Pancreas (tissue), 10 donors: Measurements from ENCODE around the gene GCN1. TPM values are rescaled to one million over a fixed set of nuclear protein-coding genes. Genes with fewer than 3 reads are reported as not detected.

Source experiments
- ATAC-seq, 4 donors: fragments of 200-7000 bp; cut with Tn5 transposase; one replicate each; pipeline versions ENCODE4 v1.8.0 to v1.9.1; 2020; ENCODE audit warnings: mild to moderate bottlenecking in 4 of 4, moderate library complexity in 4 of 4
- DNase-seq, 6 donors: peaks; one replicate each; pipeline ENCODE4 v3.0.0-alpha.2; 2020
- FAIRE-seq: peaks from 2 replicates; lab custom pipeline; 2012; peaks lifted over from hg19 to GRCh38; lab: Jason Lieb, UNC
- H3K27ac ChIP-seq, 4 donors: fragments of 200-600 bp; sonication (generic); 1 replicate in 3 of 4; 2 replicates in 1 of 4; pipeline versions ENCODE4 v1.5.0 to v1.8.0; 2020
- H3K27me3 ChIP-seq, 4 donors: fragments of 200-600 bp; one replicate each; pipeline ENCODE4 v1.8.0; 2021
- H3K36me3 ChIP-seq, 3 donors: fragments of 200-600 bp; sonication (generic) in 1 of 3; one replicate each; pipeline versions ENCODE4 v1.5.0 to v1.8.0; 2020 to 2021
- H3K4me1 ChIP-seq, 3 donors: fragments of 200-600 bp; one replicate each; pipeline ENCODE4 v1.8.0; 2021
- H3K4me3 ChIP-seq, 4 donors: fragments of 200-600 bp; sonication (generic) in 2 of 4; one replicate each; pipeline versions ENCODE4 v1.5.0 to v1.8.0; 2020 to 2021
- H3K9me3 ChIP-seq, 4 donors: fragments of 200-600 bp; one replicate each; pipeline ENCODE4 v1.8.0; 2021
- CTCF ChIP-seq, 4 donors: fragments of 200-600 bp; sonication (generic) in 3 of 4; IDR thresholded peaks; one replicate each; pipeline versions ENCODE4 v1.5.0 to v1.8.0; 2021; ENCODE audit warnings: antibody characterized with exemption in 4 of 4
- WGBS, 2 donors: extraction: QIAGEN DNeasy Blood & Tissue Kit; methylation state at CpG; one replicate each; pipeline ENCODE4 v1.1.7; 2013; 5-methylcytosine and 5-hydroxymethylcytosine counted together
- intact Hi-C, 3 donors: fragments of 100-400 bp; cut with DNase I; formaldehyde crosslinking; loops; one replicate each; pipeline versions ENCODE4 v1.11.1 to v1.14.2; 2022
- polyA plus RNA-seq, 2 donors: library from polyadenylated mRNA; stranded (reverse); fragments of 200-250 nt; gene quantifications; one replicate each; pipeline ENCODE4 v1.2.3, GENCODE V29; 2013
- total RNA-seq, 6 donors: library from RNA; stranded (reverse); fragmentation: NEBNext Ultra II Directional in 4 of 6; extraction: Animal tissue kit (Norgen Biotek cat#: 25700) in 4 of 6; gene quantifications; one replicate each; pipeline versions ENCODE4 v1.2.1 to v1.2.4, GENCODE V29; 2021 to 2023
- donor health status: healthy with polysubstance abuse.
- donor health status: DM: no; HTN: no; CAD: no; lungs with moderate emphysema.
- donor health status: DM: no; HTN: no; CAD: no.
- donor health status: control.
- donor health status: control.
- donor health status: Bipolar disorder and iron deficiency.
- donor health status: DM: yes; HTN: yes; CAD: no.
- donor health status: DM: no; HTN: no; CAD: no.
- donor health status: DM: no; HTN: no; CAD: no.
- donor health status: DM: yes; HTN: yes; CAD: no.

The GCN1 gene
- total and polyA plus RNA-seq, 8 donors = 18.9 to 54.1 (median 37.7) TPM

GRCh38 chr12:120168337-120168736 lies 26.2 kb downstream of the GCN1 start:
- H3K36me3 ChIP-seq = peaks cover 13 to 71% (median 33%) of the 10 kb centered on the region in 3 donors
- no peak overlapping the region for H3K27ac ChIP-seq
- DNase-seq (no peak), ATAC-seq (no peak), FAIRE-seq (no peak)
- no peaks in the 10 kb centered on the region for H3K4me1 ChIP-seq
- 94 to 96% methylated on average over 4 of the region's 4 CpGs for WGBS, 2 donors
- intact Hi-C loops = no loop called here
- H3K4me3 ChIP-seq = no peak overlapping the region
- no peak for TF ChIP-seq CTCF (IDR thresholded peaks at IDR 0.05)
- no peaks in the 10 kb centered on the region for H3K27me3 ChIP-seq
- H3K9me3 ChIP-seq = no peaks in the 10 kb centered on the region

- H3K36me3 ChIP-seq = peaks cover 9 to 71% (median 33%) of the 10 kb centered on the region in 3 donors
- H3K4me3 ChIP-seq = no peak overlapping the region
- WGBS, 2 donors = 91 to 92% methylated on average over 6 of the region's 6 CpGs
- ATAC-seq = no peak
- H3K9me3 ChIP-seq = no peaks in the 10 kb centered on the region
- TF ChIP-seq CTCF (IDR thresholded peaks at IDR 0.05) = no peak
- no peak for DNase-seq
- H3K4me1 ChIP-seq = no peaks in the 10 kb centered on the region
- no peak overlapping the region for H3K27ac ChIP-seq
- no peaks in the 10 kb centered on the region for H3K27me3 ChIP-seq
- intact Hi-C loops = no loop called here
- FAIRE-seq = no peak
Measured at GRCh38 chr12:120167529-120168095, 26.9 kb downstream of the GCN1 start.

- ATAC-seq (no peak), DNase-seq (no peak)
- 92 to 95% methylated on average over 11 of the region's 11 CpGs for WGBS, 2 donors
Measured at GRCh38 chr12:120164293-120164692, 30.2 kb downstream of the GCN1 start.

GRCh38 chr12:120162763-120163162 lies 31.8 kb downstream of the GCN1 start:
- ATAC-seq = no peak
- Histone ChIP-seq H3K27me3 (no peaks in the 10 kb centered on the region), H3K27ac (no peak overlapping the region), H3K4me1 (no peaks in the 10 kb centered on the region), H3K36me3 (peaks cover 11 to 55% (median 46%) of the 10 kb centered on the region in 3 donors), H3K4me3 (no peak overlapping the region), H3K9me3 (no peaks in the 10 kb centered on the region)
- WGBS, 2 donors = 78 to 82% methylated on average over 8 of the region's 8 CpGs
- FAIRE-seq = no peak
- intact Hi-C loops = no loop called here
- no peak for TF ChIP-seq CTCF (IDR thresholded peaks at IDR 0.05)
- DNase-seq = no peak

More at GRCh38 chr12:120164293-120164692, 30.2 kb downstream of the GCN1 start:
- no peak for FAIRE-seq
- Histone ChIP-seq H3K4me1 (no peaks in the 10 kb centered on the region), H3K4me3 (no peak overlapping the region), H3K9me3 (no peaks in the 10 kb centered on the region), H3K27ac (no peak overlapping the region), H3K36me3 (peaks cover 11 to 62% (median 40%) of the 10 kb centered on the region in 3 donors), H3K27me3 (no peaks in the 10 kb centered on the region)
- TF ChIP-seq CTCF (IDR thresholded peaks at IDR 0.05) = no peak
- intact Hi-C loops = no loop called here

- intact Hi-C loops = no loop called here
- Histone ChIP-seq H3K4me1 (no peaks in the 10 kb centered on the region), H3K9me3 (no peaks in the 10 kb centered on the region), H3K27ac (no peak overlapping the region), H3K27me3 (no peaks in the 10 kb centered on the region), H3K4me3 (no peak overlapping the region), H3K36me3 (peaks cover 11 to 60% (median 50%) of the 10 kb centered on the region in 3 donors)
- DNase-seq (no peak), FAIRE-seq (no peak), ATAC-seq (no peak)
- TF ChIP-seq CTCF (IDR thresholded peaks at IDR 0.05) = no peak
- 94% methylated on average over 11 of the region's 11 CpGs for WGBS, 2 donors
Measured at GRCh38 chr12:120161852-120162251, 32.7 kb downstream of the GCN1 start.
